Jurkat, Clone E6-1 (cell line): ENCODE results near the gene INTS3. TPM values are rescaled to one million over a fixed set of nuclear protein-coding genes. Genes with fewer than 3 reads are reported as not detected.

Experiments used
- DNase-seq: peaks from one replicate; pipeline ENCODE4 v3.0.0-alpha.2; 2011; ENCODE audit warnings: low read depth, low spot score
- H3K4me3 ChIP-seq: 2 replicates; pipeline ENCODE4 v1.5.1; 2011; ENCODE audit warnings: mild to moderate bottlenecking, low read length, control low read depth, moderate library complexity
- polyA plus RNA-seq: library from polyadenylated mRNA; unstranded; fragments of >200 nt; gene quantifications from one replicate; pipeline ENCODE4 v1.2.1, GENCODE V29; 2012; ENCODE audit warnings: missing spikeins; ENCODE audit not compliant: insufficient read length, insufficient read depth

Gene INTS3, protein sequence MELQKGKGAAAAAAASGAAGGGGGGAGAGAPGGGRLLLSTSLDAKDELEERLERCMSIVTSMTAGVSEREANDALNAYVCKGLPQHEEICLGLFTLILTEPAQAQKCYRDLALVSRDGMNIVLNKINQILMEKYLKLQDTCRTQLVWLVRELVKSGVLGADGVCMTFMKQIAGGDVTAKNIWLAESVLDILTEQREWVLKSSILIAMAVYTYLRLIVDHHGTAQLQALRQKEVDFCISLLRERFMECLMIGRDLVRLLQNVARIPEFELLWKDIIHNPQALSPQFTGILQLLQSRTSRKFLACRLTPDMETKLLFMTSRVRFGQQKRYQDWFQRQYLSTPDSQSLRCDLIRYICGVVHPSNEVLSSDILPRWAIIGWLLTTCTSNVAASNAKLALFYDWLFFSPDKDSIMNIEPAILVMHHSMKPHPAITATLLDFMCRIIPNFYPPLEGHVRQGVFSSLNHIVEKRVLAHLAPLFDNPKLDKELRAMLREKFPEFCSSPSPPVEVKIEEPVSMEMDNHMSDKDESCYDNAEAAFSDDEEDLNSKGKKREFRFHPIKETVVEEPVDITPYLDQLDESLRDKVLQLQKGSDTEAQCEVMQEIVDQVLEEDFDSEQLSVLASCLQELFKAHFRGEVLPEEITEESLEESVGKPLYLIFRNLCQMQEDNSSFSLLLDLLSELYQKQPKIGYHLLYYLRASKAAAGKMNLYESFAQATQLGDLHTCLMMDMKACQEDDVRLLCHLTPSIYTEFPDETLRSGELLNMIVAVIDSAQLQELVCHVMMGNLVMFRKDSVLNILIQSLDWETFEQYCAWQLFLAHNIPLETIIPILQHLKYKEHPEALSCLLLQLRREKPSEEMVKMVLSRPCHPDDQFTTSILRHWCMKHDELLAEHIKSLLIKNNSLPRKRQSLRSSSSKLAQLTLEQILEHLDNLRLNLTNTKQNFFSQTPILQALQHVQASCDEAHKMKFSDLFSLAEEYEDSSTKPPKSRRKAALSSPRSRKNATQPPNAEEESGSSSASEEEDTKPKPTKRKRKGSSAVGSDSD
- 29.6 TPM for polyA plus RNA-seq

DNA sequence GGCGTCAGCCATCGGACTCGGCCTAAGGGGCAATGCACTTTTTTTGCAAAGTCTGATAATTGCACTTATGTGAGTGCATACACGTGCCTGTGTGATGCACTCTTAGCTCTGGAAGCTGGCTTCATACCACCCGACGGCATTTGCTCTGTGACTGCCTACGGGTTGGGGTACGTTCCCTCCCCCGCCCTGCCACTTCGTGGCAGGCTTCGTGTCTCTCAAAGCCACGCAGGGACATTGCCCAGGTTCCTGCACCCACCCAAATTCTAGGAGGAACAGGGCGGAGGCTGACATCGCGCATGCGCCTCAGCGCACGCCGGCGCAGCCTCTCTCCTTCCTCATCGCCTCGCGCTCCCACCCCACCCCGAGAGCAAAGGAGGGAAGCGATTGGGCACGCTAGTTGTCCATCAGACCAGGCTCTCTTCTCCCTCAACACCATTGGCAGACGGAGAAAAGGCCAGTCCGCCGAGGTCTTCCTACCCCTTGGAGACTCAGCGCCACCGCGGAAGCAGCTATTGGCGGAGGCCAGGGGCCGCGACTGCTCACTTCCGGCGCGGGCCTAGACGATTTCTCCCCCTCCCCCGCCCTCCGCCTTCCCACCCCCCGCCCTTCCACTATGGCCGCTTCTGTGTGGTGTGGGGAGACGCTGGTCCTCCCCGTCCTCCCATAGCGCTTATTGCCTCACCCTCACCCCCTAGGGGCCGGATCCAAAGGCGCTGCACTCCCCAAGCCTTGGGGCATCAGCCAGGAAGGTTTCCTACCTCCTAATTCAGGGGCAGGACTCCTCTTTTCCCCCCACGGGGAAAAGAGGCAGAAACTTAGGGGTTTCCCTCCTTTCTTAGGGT lies at the start of gene INTS3:
INTS3 (plus strand) TSS at position 588 of the 842 bp plus-strand sequence. CDS start 585 bp downstream, outside the sequence.
- DNase-seq = peak; percentile 100
- H3K4me3 ChIP-seq = peak within 1 kb of the TSS; percentile 97

DNA sequence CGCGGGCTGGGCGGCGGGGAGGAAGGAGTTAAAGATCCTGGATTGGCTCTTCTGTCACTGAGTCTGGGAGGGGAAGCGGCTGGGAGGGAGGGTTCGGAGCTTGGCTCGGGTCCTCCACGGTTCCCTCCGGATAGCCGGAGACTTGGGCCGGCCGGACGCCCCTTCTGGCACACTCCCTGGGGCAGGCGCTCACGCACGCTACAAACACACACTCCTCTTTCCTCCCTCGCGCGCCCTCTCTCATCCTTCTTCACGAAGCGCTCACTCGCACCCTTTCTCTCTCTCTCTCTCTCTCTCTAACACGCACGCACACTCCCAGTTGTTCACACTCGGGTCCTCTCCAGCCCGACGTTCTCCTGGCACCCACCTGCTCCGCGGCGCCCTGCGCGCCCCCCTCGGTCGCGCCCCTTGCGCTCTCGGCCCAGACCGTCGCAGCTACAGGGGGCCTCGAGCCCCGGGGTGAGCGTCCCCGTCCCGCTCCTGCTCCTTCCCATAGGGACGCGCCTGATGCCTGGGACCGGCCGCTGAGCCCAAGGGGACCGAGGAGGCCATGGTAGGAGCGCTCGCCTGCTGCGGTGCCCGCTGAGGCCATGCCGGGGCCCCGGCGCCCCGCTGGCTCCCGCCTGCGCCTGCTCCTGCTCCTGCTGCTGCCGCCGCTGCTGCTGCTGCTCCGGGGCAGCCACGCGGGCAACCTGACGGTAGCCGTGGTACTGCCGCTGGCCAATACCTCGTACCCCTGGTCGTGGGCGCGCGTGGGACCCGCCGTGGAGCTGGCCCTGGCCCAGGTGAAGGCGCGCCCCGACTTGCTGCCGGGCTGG lies 49.1 kb upstream of the INTS3 start, which contains the start of gene NPR1:
NPR1 (plus strand) TSS at position 170 of the 818 bp plus-strand sequence; CDS start at position 591, 421 bp downstream.
- no peak within 1 kb of the TSS for H3K4me3 ChIP-seq
- DNase-seq = no peak

DNA sequence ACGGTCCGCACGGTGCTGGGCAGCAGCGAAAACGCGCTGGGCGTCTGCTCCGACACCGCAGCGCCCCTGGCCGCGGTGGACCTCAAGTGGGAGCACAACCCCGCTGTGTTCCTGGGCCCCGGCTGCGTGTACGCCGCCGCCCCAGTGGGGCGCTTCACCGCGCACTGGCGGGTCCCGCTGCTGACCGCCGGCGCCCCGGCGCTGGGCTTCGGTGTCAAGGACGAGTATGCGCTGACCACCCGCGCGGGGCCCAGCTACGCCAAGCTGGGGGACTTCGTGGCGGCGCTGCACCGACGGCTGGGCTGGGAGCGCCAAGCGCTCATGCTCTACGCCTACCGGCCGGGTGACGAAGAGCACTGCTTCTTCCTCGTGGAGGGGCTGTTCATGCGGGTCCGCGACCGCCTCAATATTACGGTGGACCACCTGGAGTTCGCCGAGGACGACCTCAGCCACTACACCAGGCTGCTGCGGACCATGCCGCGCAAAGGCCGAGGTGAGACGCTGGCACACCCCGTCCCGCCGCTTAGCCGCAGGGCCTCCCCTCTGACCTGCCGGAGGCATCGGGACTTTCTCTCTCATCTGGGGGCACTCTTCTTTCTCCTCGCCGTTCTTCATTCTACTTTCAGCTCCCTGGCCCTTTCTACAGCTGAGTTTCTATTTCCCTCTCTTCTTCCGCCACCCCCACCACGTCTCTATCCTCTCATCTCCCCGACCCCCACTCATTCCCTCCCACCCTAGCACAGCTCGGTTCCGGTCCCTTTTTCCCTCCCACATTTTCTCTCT lies 48.3 kb upstream of the INTS3 start:
- no peak overlapping the region for H3K4me3 ChIP-seq
- DNase-seq = no peak

DNA sequence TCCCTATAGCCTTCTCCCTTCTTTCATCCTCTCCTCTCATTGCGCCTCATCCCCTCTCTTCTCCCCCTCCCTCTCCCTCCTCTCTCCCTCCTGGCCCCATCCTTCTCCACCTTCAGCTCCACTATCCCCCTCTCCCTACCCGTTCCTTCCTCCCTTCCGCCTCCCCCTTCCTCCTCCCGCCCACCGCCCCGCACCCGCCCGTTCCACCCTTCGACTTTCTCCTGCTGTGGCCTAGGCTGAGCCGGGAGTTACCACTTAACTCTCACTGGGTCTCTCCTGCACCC lies 47.8 kb upstream of the INTS3 start:
- H3K4me3 ChIP-seq = no peak overlapping the region
- DNase-seq = no peak

DNA sequence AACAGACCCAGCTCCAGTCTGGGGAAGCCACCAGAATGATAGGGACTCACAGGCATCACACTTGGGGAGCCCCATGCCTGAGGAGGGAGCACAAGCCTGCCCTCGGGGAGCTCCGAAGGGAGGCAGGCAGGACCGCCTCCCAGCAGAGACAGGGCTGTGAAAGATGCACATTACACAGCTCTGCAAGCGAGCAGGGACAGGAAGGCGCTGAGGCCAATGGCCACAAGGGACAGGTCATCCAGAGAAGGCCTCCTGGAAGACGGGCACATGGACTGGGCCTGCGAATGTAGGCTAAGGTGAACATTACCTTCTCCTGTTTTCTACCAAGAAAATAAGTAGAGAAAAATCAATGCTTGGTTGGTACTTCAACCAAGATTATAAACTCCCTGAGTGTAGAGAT lies 45.1 kb upstream of the INTS3 start:
- no peak overlapping the region for H3K4me3 ChIP-seq
- DNase-seq = no peak

DNA sequence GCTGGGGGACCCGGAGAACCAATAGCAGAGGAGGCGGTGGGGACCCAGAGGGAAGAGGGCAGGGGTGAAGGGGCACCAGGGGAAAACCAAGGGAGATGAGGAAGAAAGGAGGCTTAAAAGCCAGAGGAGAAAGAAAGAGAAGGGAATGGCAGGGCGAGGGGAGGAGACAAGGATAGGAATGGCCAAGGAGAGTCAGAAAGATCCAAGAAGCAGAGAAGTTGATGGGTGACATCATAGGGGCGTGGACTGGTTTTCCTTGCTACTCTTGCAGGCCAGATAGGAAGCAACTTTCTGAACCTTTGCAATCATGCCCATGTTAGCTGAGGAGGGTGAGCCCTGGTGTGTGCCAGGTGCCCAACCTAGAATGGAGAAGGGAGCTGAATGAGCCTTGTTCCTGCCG lies 44.0 kb upstream of the INTS3 start:
- H3K4me3 ChIP-seq = no peak overlapping the region
- DNase-seq = no peak

DNA sequence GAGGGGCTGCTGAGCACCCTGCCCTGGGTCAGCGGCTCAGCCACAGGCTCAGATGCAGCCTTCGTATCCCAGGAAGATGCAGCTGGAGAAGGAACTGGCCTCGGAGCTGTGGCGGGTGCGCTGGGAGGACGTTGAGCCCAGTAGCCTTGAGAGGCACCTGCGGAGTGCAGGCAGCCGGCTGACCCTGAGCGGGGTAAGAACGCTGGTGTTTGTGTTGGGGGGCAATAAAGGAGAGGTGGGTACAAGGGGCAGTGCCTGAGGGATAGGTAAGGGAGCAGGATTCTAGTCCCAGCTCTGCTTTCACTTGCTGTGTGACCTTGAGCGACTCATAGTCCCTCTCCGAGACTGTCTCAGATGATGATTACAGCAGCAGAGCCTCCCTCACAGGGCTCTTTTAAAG lies 43.0 kb upstream of the INTS3 start:
- no peak for DNase-seq
- H3K4me3 ChIP-seq = no peak overlapping the region

DNA sequence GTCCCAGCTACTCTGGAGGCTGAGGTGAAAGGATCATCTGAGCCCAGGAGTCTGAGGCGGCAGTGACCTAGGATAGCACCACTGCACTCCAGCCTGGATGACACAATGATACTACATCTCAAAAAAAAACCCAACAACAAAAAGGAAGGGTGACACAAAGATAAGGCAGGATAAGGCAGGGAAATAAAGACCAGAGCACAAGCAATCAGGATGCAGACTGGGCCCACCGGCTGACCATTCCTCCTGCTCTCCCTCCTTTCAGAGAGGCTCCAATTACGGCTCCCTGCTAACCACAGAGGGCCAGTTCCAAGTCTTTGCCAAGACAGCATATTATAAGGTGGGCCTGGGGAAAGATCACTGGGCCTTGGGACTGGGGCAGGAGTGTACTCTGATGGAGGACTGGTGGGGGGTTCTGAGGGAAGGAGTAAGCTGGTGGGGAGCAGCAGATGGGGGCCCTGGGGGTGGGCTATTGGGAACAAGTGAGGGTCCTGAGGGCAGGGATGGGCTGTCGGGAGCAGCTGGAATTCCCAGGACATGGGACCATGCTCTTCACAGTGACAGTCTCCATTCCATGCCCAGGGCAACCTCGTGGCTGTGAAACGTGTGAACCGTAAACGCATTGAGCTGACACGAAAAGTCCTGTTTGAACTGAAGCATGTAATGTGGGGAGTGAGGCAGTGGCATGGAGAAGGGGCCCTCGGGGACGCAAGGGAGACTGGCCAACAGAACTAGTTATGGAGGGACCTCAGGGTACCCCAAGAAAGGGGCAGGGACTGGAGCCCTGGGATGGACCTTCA lies 42.1 kb upstream of the INTS3 start:
- H3K4me3 ChIP-seq = no peak overlapping the region
- DNase-seq = no peak

DNA sequence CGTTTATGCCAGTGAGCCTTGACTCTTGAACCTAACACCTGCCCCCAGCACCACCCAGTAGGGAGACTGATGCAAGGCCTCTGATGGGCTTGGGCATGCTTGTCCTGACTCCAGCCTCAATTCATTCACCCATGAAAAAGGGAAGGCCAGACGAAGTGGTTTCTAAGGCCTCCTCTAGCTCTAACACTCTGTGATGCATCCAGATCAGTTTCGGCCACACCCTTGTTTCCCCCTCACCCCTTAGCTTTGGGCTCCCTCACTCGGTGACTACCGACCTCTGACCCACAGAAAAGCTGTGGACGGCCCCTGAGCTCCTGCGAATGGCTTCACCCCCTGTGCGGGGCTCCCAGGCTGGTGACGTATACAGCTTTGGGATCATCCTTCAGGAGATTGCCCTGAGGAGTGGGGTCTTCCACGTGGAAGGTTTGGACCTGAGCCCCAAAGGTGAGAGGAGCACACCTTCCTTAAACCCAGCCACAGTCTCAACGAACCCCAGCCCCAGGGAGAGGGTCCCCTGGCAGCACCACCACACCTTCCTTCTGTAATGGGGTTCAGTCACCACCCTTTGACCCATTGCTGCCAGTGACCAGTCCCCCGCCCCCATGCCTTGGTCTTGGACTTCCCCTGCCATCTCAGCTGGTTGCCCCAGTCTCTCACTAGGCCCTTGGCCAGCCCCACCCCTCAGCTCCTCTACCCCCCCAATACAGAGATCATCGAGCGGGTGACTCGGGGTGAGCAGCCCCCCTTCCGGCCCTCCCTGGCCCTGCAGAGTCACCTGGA lies 40.3 kb upstream of the INTS3 start:
- no peak overlapping the region for H3K4me3 ChIP-seq
- DNase-seq = no peak

DNA sequence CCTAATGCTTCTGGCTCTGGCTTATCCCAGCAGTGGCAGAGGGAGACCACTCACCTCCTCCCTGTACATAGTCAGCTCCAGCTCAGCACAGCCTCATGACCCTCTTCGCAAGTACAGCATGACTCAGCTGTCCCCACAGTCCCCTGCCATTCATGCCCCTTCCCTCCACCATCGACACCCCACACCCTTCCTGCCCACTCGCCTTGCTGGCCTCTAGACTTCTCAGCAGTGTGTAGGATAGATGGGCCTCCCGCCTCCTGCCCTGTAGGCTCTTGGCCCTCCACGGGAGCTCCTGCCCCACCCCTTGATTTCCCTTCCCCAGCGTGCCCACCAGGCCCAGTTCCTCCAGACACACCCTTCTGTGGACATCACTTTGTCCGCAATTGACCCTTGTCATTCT lies 39.6 kb upstream of the INTS3 start:
- no peak for DNase-seq
- no peak overlapping the region for H3K4me3 ChIP-seq

DNA sequence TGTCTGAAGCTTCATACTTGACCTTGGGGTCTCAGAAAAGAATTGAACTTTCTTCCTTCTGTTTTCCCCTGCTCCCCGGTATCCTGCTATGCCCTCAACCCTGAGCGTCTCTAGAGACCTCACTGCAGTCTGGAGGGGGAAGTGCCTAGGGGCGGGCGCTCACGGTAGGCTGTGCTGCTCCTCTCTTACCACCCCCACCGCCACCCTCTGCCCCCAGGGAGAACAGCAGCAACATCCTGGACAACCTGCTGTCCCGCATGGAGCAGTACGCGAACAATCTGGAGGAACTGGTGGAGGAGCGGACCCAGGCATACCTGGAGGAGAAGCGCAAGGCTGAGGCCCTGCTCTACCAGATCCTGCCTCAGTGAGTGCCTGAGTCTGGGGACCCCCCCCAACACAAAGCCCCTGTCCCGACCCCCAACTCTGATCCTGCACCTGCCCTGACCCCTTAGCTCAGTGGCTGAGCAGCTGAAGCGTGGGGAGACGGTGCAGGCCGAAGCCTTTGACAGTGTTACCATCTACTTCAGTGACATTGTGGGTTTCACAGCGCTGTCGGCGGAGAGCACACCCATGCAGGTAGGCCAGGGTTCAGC lies 39.0 kb upstream of the INTS3 start:
- H3K4me3 ChIP-seq = no peak overlapping the region
- DNase-seq = no peak

DNA sequence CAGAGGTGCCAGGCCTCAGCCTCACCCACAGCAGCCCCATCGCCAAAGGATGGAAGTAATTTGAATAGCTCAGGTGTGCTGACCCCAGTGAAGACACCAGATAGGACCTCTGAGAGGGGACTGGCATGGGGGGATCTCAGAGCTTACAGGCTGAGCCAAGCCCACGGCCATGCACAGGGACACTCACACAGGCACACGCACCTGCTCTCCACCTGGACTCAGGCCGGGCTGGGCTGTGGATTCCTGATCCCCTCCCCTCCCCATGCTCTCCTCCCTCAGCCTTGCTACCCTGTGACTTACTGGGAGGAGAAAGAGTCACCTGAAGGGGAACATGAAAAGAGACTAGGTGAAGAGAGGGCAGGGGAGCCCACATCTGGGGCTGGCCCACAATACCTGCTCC lies 34.4 kb upstream of the INTS3 start:
- DNase-seq = no peak
- H3K4me3 ChIP-seq = no peak overlapping the region

DNA sequence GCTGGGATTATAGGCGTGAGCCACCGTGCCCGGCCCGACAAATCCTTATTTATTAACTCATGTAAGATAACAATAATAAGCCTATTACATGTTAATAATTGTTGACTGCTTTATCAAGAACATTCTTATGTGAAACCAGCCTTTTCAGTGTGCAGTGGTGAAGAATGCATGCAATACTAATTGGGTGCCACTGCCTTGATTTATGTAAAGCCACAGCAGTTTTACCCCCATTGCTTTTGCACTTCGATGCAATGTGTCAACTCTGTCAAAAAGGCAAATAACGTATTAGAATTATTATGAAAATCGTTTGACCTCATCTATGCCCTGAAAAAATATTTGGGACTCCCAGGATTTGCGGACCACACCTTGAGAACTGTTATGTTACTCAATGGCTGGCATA lies 31.1 kb upstream of the INTS3 start:
- DNase-seq = no peak

DNA sequence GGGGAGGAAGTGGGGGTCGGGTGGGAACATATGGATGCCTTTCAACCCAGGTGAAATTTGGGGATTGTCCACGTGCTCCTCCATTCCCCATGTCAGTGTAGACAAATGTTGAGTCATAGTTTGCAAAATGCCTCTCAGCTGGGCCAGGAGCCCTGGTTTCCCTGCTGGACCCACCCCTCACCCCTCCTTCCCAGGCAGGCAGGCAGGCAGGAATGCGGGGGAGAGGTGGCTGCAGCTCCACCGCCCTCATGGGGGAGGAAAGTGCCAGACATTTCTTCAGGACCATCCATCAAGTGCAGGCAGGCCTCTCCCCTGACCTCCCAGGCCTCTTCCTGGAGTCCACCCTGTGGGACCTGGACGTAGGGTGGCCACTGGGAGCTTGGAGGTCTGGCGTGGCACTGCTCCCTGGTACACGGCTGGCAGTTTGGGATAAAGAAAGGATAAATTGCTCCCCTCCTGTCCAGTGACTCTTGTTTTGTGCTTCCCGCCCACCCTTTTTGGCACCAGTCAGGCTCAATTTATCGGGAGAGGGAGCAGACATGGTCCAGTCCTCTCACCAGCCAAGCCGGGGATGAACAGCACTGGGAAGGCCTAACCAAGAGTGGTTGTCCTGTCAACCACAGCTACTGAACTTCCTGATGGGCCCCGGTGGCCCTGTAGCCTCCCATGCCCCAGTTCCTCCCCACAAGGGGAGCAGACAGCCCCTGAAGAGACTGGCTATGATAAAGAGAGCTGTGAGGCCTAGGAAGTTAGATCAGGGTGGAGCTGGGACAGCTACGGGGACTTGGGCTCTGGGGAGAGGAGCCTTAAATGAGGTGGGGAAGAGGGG lies 30.4 kb upstream of the INTS3 start:
- H3K4me3 ChIP-seq = no peak overlapping the region
- DNase-seq = no peak

More for the DNA sequence above, 31.1 kb upstream of the INTS3 start:
- no peak overlapping the region for H3K4me3 ChIP-seq
